IPS-20b (cell line): ENCODE results near the gene MACROD2.
"Not testable (repeated sequence)": the region's sequence is repeated elsewhere in the genome, so short reads cannot be mapped to it uniquely, and the experiment has no call there.

Experiments
- H3K27ac ChIP-seq: one replicate; pipeline ENCODE4 v1.5.1; 2013; ENCODE audit warnings: low read length
- H3K27me3 ChIP-seq: 2 replicates; pipeline ENCODE4 v1.6.1; 2013; ENCODE audit warnings: mild to moderate bottlenecking, low read length, inconsistent platforms; ENCODE audit not compliant: insufficient read depth
- H3K36me3 ChIP-seq: 2 replicates; pipeline ENCODE4 v1.6.1; 2013; ENCODE audit warnings: low read depth, mild to moderate bottlenecking, inconsistent platforms, low read length, moderate library complexity; ENCODE audit not compliant: insufficient read depth
- H3K4me1 ChIP-seq: 2 replicates; pipeline ENCODE4 v1.6.1; 2013; ENCODE audit warnings: mild to moderate bottlenecking, control low read depth, inconsistent platforms, low read length, moderate library complexity; ENCODE audit not compliant: insufficient read depth
- H3K4me3 ChIP-seq: 2 replicates; pipeline ENCODE4 v1.5.1; 2013; ENCODE audit warnings: mild to moderate bottlenecking, low read length, inconsistent platforms
- H3K9ac ChIP-seq: 2 replicates; pipeline ENCODE4 v1.6.1; 2013; ENCODE audit warnings: low read depth, mild to moderate bottlenecking, inconsistent platforms, low read length, moderate library complexity
- H3K9me3 ChIP-seq: 2 replicates; pipeline ENCODE4 v1.6.1; 2013; ENCODE audit warnings: mild to moderate bottlenecking, low read depth, low read length, inconsistent platforms; ENCODE audit not compliant: insufficient read depth

Gene MACROD2

DNA sequence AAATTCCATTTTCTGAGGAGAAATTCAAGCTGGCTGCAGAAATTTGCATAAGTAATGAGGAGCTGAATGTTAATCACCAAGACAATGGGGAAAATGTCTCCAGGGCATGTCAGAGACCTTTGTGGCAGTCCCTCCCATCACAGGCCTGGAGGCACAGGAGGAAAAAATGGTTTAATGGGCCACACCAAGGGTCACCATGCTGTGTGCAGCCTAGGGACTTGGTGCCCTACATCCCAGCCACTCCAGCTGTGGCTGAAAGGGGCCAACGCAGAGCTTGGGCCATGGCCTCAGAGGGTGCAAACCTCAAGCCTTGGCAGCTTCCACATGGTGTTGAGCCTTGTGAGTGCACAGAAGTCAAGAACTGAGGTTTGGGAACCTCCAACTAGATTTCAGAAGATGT is 987.0 kb downstream of the MACROD2 start:
- H3K9ac ChIP-seq, H3K36me3 ChIP-seq, H3K4me3 ChIP-seq, H3K27ac ChIP-seq, H3K27me3 ChIP-seq, H3K4me1 ChIP-seq: not testable (repeated sequence)
- peaks cover 22% of the 10 kb centered on the region for H3K9me3 ChIP-seq

DNA sequence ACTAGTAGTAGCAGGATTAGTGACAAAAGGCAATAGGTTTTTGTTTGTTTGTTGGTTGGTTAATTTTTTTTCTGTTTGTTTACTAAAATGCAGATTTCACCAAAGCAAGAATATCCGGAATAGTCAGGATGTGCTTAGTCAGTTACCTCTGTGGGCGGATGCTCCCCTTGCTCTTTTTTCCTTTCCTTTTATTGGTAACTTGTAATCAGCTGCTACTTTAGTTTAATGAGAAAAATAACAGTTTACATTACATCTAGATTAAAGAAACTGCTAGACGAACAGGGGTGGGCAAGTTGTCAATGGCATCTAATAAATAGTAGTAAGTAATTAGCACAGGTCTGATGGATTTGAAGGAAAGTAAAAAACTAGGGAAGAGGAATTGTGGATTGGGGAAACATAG is 989.0 kb downstream of the MACROD2 start:
- no peak overlapping the region for H3K9ac ChIP-seq
- H3K4me3 ChIP-seq: no peak overlapping the region
- no peaks in the 10 kb centered on the region for H3K4me1 ChIP-seq
- H3K27ac ChIP-seq: no peak overlapping the region
- H3K36me3 ChIP-seq: no peaks in the 10 kb centered on the region
- no peaks in the 10 kb centered on the region for H3K27me3 ChIP-seq
- H3K9me3 ChIP-seq: peaks cover 22% of the 10 kb centered on the region

DNA sequence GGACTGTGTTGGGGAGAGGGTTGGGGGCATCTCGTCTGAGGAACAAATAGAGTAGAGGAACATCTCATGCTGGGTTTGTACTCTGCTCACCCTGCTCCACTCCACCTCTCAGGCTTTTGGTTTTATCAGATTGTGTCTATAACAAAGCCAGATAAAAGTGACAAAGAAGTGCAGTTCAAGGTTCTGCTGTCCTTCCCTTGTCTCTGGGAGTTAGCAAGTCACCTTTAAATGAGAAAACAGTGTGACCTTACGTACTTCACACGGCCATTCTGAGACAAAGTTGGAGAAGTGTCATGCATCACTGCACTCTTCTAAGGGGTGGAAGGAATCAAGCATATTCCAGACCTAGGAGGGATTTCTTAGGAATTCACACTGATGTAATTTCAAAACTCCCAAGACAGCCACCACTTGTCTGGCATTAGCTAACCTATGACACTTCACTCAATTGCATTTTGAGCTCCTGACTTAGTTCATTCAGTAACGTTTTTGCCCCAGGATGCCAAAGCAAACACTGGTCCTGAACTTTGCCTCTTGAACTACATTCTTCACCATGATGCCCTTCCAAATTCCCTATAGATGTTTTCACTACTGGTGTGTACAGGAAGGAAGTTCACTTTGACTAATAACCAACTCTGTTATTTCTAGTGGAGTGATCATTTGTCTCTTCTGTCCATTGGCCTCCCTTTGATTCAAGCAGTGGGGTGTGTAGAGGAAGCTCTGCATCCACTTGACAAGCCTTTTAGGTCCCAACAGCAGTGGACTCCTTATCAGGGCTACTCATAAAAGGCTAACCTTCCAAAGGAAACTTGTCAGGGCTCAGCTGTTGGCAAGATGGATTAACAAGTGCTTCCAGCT is 989.7 kb downstream of the MACROD2 start:
- no peak overlapping the region for H3K27ac ChIP-seq

DNA sequence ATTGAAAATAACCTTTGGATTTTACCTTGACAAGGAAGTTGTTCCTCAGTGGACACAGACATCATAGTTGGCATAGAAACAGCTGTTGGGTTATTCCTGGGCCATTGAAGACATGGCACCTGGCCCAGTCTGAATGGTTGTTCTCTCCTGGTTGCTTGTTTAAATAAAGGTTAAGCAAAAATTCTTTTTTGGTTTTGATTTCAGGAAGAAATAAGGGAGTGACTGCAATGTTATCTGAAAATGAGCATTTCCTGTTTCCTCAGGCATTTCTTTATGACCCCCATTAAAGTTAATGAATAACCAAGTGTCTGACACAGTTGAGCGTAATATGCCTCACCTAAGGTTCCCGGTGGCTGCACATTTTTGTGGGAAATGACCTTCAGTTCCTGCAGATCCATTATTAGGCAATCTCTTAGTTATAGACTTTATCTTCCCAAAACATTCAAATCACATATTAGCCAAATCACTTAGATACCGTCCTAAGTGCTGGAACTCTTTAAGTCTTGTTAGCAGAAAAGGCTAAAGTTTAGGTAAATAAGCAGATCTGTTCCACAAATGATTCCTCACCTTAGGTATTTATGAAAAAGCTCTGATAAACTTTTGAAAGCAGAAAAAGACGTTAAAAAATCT is 990.8 kb downstream of the MACROD2 start:
- Histone ChIP-seq H3K27me3 (no peaks in the 10 kb centered on the region), H3K9me3 (peaks cover 22% of the 10 kb centered on the region), H3K4me3 (no peak overlapping the region), H3K27ac (no peak overlapping the region), H3K4me1 (no peaks in the 10 kb centered on the region), H3K36me3 (no peaks in the 10 kb centered on the region), H3K9ac (no peak overlapping the region)

More for the DNA sequence above, 989.7 kb downstream of the MACROD2 start:
- H3K4me3 ChIP-seq: no peak overlapping the region
- H3K9me3 ChIP-seq: peaks cover 22% of the 10 kb centered on the region
- H3K9ac ChIP-seq: no peak overlapping the region
- no peaks in the 10 kb centered on the region for H3K27me3 ChIP-seq
- H3K36me3 ChIP-seq: no peaks in the 10 kb centered on the region
- H3K4me1 ChIP-seq: no peaks in the 10 kb centered on the region

DNA sequence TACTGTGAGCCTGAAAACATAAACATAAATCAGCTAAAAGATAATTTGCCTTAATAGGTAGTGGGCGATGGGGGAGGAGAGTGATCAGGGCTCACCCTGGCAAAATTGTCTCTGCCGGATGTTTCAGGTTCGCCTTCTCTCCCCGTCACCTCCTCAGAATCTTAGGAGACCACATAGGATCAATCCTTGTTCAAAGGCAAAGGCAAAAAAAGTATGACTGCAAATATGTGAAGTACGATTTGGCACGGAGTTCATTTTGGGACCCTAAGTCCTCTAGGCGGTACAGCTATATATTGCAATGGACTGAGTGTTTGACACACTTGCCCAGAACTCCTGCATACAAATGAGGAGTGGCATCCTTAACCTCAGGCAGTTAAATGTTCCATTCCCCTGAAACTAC is 991.3 kb downstream of the MACROD2 start:
- peaks cover 22% of the 10 kb centered on the region for H3K9me3 ChIP-seq
- H3K9ac ChIP-seq: no peak overlapping the region
- no peak overlapping the region for H3K4me3 ChIP-seq
- no peaks in the 10 kb centered on the region for H3K4me1 ChIP-seq
- no peak overlapping the region for H3K27ac ChIP-seq
- no peaks in the 10 kb centered on the region for H3K36me3 ChIP-seq
- no peaks in the 10 kb centered on the region for H3K27me3 ChIP-seq

DNA sequence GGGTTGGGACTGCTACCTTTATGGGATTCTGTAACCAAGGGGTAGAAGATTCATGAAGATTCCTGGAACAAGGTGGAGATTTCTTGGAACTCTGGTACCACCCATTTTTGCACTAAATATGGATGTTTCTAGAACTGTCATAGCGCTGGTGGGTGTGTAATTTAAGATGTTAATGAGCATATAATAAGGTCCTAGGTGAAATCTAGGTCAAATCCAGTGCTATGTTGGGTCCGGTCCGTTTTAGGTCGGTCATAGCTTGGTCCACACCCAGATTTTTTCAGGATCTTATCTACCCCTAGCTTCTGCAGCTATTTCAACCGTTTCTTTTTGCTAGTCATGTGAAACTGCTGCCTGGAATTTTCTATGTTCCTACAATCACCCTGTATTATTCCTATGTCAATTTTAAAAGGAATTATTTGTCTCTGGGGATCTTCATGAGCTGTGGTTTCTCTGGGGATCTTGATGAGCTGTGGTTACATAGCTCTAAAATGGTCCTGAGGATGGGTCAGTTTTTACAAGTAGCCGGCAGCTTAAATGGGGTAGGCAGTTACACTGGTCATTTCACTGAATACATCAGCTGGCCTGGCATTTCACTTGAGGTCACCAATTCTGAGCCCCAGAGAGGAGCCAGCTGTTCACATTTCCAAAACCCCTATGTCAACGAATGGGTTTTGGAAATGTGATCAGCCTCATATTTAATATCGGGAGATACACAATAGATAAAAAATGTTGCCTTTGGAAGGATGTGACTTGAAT is 994.4 kb downstream of the MACROD2 start:
- H3K9me3 ChIP-seq: no peaks in the 10 kb centered on the region
- H3K27me3 ChIP-seq: no peaks in the 10 kb centered on the region
- no peak overlapping the region for H3K9ac ChIP-seq
- no peaks in the 10 kb centered on the region for H3K4me1 ChIP-seq
- H3K4me3 ChIP-seq: no peak overlapping the region
- no peak overlapping the region for H3K27ac ChIP-seq
- H3K36me3 ChIP-seq: no peaks in the 10 kb centered on the region

DNA sequence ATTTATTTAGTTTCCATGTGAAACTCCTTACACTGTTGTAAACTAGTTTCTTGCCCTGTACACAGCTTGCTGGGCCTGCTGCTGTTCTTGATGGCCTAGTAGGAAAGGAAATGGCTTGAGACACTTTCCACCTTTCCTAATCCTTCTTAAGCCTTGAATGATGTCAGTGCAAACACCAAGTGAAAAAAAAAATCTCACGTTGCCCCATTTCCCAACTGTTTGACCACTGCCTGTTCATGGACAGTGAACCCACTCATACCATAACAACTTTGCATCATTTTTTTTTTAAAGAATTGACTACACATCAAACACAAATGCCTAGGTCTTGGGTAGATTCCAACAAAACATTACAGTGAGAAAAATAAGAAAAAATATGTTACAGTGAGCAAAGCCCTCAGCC is 995.7 kb downstream of the MACROD2 start:
- Histone ChIP-seq H3K27me3 (no peaks in the 10 kb centered on the region), H3K9me3 (no peaks in the 10 kb centered on the region), H3K27ac (no peak overlapping the region), H3K36me3 (no peaks in the 10 kb centered on the region), H3K4me3 (no peak overlapping the region), H3K4me1 (no peaks in the 10 kb centered on the region), H3K9ac (no peak overlapping the region)

DNA sequence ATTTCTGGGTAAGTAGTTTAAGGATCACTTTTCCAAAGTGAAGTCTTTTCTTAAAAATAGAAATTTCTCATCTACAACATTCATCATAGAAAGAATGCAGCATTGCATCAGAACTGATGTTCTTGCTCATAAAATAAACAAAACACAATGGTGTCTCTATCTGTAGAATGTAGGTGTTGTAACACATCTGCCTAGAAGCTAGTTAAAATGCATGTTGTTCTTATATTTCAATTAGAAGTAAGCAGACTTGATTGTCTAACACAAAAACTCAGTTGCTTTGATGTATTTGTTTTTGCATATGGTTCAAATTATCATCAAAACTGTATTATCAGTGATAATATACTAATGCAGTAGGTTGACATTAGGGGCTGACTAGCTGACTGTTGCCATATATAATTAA is 996.8 kb downstream of the MACROD2 start:
- Histone ChIP-seq H3K4me3 (no peak overlapping the region), H3K4me1 (no peaks in the 10 kb centered on the region), H3K9ac (no peak overlapping the region), H3K27me3 (no peaks in the 10 kb centered on the region), H3K9me3 (no peaks in the 10 kb centered on the region), H3K36me3 (no peaks in the 10 kb centered on the region), H3K27ac (no peak overlapping the region)

DNA sequence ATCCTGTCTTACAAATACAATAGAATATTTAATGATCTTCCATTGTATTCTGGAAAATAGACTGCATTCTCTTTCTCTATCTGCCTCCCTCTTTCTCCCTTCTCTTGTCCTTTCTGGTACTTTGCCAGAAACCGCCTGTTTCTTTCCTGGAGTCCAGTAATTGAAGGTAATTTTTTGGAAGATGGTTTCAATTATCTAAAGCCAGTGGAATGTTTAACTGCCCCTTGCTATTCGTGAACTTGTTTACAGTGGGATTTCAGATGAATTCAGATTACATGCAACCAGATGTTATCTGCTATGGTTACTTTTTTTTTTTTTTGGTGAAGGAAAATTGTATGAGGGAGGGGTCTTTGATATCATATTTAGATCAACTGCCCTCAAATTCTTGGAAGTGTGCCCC is 997.6 kb downstream of the MACROD2 start:
- Histone ChIP-seq H3K27me3 (no peaks in the 10 kb centered on the region), H3K4me3 (no peak overlapping the region), H3K9ac (no peak overlapping the region), H3K36me3 (no peaks in the 10 kb centered on the region), H3K9me3 (no peaks in the 10 kb centered on the region; the same call in 1 of the 2 replicates), H3K4me1 (no peaks in the 10 kb centered on the region), H3K27ac (no peak overlapping the region)

DNA sequence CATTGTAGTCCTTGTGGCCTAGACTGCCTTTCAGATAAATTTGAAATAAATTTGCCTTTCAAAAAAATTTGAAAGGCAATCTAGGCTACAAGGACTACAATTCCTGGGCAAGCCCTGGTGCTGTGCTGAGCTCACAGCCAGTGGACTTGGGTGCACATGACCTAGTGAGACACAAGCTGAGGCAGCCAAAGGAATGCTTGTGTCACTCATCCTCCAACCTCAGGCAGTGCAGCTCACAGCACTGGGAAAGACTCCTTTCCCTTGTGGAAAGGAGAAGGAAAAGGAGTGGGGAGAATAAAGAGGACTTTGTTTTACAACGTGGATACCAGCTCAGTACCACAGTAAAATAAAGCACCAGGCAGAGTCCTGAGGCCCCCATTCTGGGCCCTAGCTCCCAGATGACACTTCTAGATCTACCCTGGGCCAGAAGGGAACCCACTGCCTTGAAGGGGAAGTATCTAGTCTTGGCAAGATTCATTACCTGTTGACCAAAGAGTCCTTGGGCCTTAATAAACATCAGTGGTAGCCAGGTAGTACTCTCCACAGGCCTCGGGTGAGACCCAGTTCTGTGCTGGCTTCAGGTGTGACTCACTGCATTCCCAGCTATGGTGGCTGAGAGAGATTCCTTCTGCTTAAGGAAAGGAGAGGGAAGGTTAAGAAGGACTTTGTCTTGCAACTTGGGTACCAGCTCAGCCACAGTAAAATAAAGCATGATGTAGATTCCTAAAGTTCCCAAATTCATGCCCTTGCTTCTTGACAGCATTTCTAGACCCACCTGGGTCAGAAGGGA is 1001.8 kb downstream of the MACROD2 start:
- Histone ChIP-seq H3K27ac (no peak overlapping the region), H3K4me1 (no peaks in the 10 kb centered on the region), H3K36me3 (no peaks in the 10 kb centered on the region), H3K27me3 (no peaks in the 10 kb centered on the region), H3K4me3 (no peak overlapping the region), H3K9me3 (peaks cover 2% of the 10 kb centered on the region), H3K9ac (no peak overlapping the region)

DNA sequence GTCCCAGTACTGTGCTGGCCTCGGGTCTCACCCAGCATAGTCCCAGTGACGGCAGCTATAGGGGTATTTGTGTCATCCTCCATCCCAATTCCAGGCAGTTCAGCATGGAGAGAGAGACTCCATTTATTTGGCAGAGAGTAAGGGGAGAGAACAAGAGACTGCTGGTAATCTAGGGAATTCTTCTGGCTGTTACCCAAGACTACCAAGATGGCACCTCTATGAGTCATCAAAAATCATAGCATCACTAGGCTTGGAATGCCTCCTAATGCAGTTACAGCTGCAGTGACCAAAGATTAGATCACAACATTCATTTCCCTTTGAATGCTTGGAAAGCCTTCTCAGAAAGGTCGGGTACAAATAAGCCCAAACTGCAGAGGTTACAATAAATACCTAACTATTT is 1002.5 kb downstream of the MACROD2 start:
- Histone ChIP-seq H3K4me3 (no peak overlapping the region), H3K27ac (no peak overlapping the region), H3K36me3 (no peaks in the 10 kb centered on the region), H3K27me3 (no peaks in the 10 kb centered on the region), H3K4me1 (no peaks in the 10 kb centered on the region), H3K9me3 (peaks cover 2% of the 10 kb centered on the region), H3K9ac (no peak overlapping the region)
